B cell (primary cell): ENCODE data around the gene CFLAR. TPM values are rescaled to one million over a fixed set of nuclear protein-coding genes. Genes with fewer than 3 reads are reported as not detected.
A peak's percentile ranks its signal among the peaks of the same experiment; 100 is the strongest.

ENCODE experiments used
- ATAC-seq: fragments of 200-7000 bp; cut with Tn5 transposase; one replicate; pipeline ENCODE4 v1.10.0; 2021; ENCODE audit warnings: low read depth, mild to moderate bottlenecking, moderate number of reproducible peaks, moderate library complexity
- CTCF ChIA-PET: fragments of 350-600 bp; sonication (Branson Sonifier 250); formaldehyde crosslinking; loops from one replicate; lab custom pipeline; 2021; ENCODE audit warnings: antibody characterized with exemption, inconsistent platforms; lab: Charles Lee
- POLR2A ChIA-PET: fragments of 350-600 bp; sonication (Branson Sonifier 250); formaldehyde crosslinking; loops from one replicate; lab custom pipeline; 2021; ENCODE audit warnings: antibody characterized with exemption; lab: Charles Lee
- DNase-seq: peaks from one replicate; pipeline ENCODE4 v3.0.0; 2013
- H2AFZ ChIP-seq: 2 replicates; pipeline ENCODE4 v1.6.1; 2012; ENCODE audit warnings: mild to moderate bottlenecking, low read depth, low read length; ENCODE audit not compliant: insufficient read depth, poor library complexity, severe bottlenecking
- H3K27ac ChIP-seq, 2 donors: 1 replicate in 1 of 2; 2 replicates in 1 of 2; pipeline ENCODE4 v1.5.1; 2012 to 2013; ENCODE audit warnings: low read length in 2 of 2, mild to moderate bottlenecking in 2 of 2, moderate library complexity in 1 of 2
- H3K27me3 ChIP-seq, 4 experiments: fragments of 200-600 bp in 1 of 4; sonication (generic) in 1 of 4; replicated peaks in 1 of 4; 1 replicate in 2 of 4; 2 replicates in 2 of 4; pipeline versions ENCODE4 v1.6.1 to v1.7.0; 2013 to 2016; ENCODE audit warnings: low read length in 3 of 4, mild to moderate bottlenecking in 2 of 4, mixed read lengths in 1 of 4, moderate library complexity in 1 of 4; ENCODE audit not compliant: insufficient read depth in 4 of 4, control insufficient read depth in 3 of 4; ENCODE audit errors: control extremely low read depth in 1 of 4
- H3K36me3 ChIP-seq, 2 experiments: replicated peaks in 1 of 2; 1 replicate in 1 of 2; 2 replicates in 1 of 2; pipeline versions ENCODE4 v1.6.1 to v1.7.1; 2013; ENCODE audit warnings: low read length in 1 of 2; ENCODE audit not compliant: insufficient read depth in 2 of 2, control insufficient read depth in 1 of 2; ENCODE audit errors: control extremely low read depth in 1 of 2, extremely low read depth in 1 of 2
- H3K4me1 ChIP-seq, 2 donors: fragments of 200-600 bp in 1 of 2; sonication (generic) in 1 of 2; 1 replicate in 1 of 2; 2 replicates in 1 of 2; pipeline versions ENCODE4 v1.5.1 to v1.6.1; 2013 to 2017; ENCODE audit warnings: low read length in 2 of 2; ENCODE audit not compliant: control insufficient read depth in 2 of 2, insufficient read depth in 2 of 2
- H3K4me2 ChIP-seq: replicated peaks from 2 replicates; pipeline ENCODE3; 2012; ENCODE audit warnings: mild to moderate bottlenecking, low read depth, low read length; ENCODE audit not compliant: poor library complexity, severe bottlenecking
- H3K4me3 ChIP-seq, 5 experiments: fragments of 200-600 bp in 1 of 5; sonication (generic) in 1 of 5; 1 replicate in 3 of 5; 2 replicates in 2 of 5; pipeline versions ENCODE4 v1.5.1 to v1.7.0; 2011 to 2016; ENCODE audit warnings: low read length in 4 of 5, mild to moderate bottlenecking in 4 of 5, low read depth in 2 of 5, control low read depth in 1 of 5, moderate library complexity in 1 of 5; ENCODE audit not compliant: insufficient read depth in 1 of 5; ENCODE audit errors: control extremely low read depth in 1 of 5, extremely low read depth in 1 of 5
- H3K79me2 ChIP-seq: fragments of 200-600 bp; sonication (generic); one replicate; pipeline ENCODE4 v1.6.0; 2016; ENCODE audit warnings: low read length; ENCODE audit not compliant: control insufficient read depth, insufficient read depth
- H3K9ac ChIP-seq: fragments of 200-600 bp; sonication (generic); 2 replicates; pipeline ENCODE4 v1.6.1; 2017; ENCODE audit warnings: mild to moderate bottlenecking, low read length, moderate library complexity
- H3K9me3 ChIP-seq, 3 donors: one replicate each; pipeline versions ENCODE4 v1.6.1 to v1.7.1; 2013; ENCODE audit warnings: low read length in 2 of 3; ENCODE audit not compliant: control insufficient read depth in 2 of 3, insufficient read depth in 1 of 3; ENCODE audit errors: control extremely low read depth in 1 of 3
- H4K20me1 ChIP-seq: 2 replicates; pipeline ENCODE4 v1.6.0; 2012; ENCODE audit warnings: mild to moderate bottlenecking, low read length; ENCODE audit not compliant: insufficient read depth, control insufficient read depth, poor library complexity, severe bottlenecking
- H3K27ac Mint-ChIP-seq: one replicate; pipeline ENCODE4 v1.8.0; 2021; ENCODE audit warnings: mixed read lengths
- H3K27me3 Mint-ChIP-seq: one replicate; pipeline ENCODE4 v1.8.0; 2021; ENCODE audit warnings: mixed read lengths
- H3K4me1 Mint-ChIP-seq: one replicate; pipeline ENCODE4 v1.8.0; 2021; ENCODE audit warnings: mixed read lengths
- H3K4me3 Mint-ChIP-seq: one replicate; pipeline ENCODE4 v1.8.0; 2021; ENCODE audit warnings: mixed read lengths
- H3K9me3 Mint-ChIP-seq: one replicate; pipeline ENCODE4 v1.8.0; 2022; ENCODE audit warnings: mixed read lengths; ENCODE audit not compliant: insufficient read depth
- EZH2 ChIP-seq: IDR thresholded peaks from 2 replicates; pipeline ENCODE4 v1.6.1; 2012; ENCODE audit warnings: borderline replicate concordance, low read depth, mild to moderate bottlenecking, moderate library complexity, low read length; ENCODE audit not compliant: insufficient read depth, poor library complexity, severe bottlenecking
- WGBS: methylation state at CpG from one replicate; pipeline ENCODE4 v1.1.5; 2013; ENCODE audit warnings: missing lambda C conversion rate; ENCODE audit not compliant: insufficient coverage; 5-methylcytosine and 5-hydroxymethylcytosine counted together
- intact Hi-C: fragments of 100-400 bp; cut with micrococcal nuclease; formaldehyde crosslinking; loops from one replicate; pipeline ENCODE4 v1.10.0; 2022
- polyA plus RNA-seq: library from polyadenylated mRNA; depleted of rRNA; stranded (reverse); fragments of >200 nt; gene quantifications from 2 replicates; pipeline ENCODE4 v1.2.3, GENCODE V29; 2012
- total RNA-seq, 2 donors: library from RNA; stranded (reverse); fragments of 120-200 nt in 1 of 2; gene quantifications; 1 replicate in 1 of 2; 2 replicates in 1 of 2; pipeline versions ENCODE4 v1.2.3 to v1.2.4, GENCODE V29; 2013 to 2022
- TF ChIP-seq, protein P1 (sequence below): fragments of 200-600 bp; IDR thresholded peaks from one replicate; pipeline ENCODE4 v1.8.0; 2022; ENCODE audit warnings: antibody characterized with exemption, mild to moderate bottlenecking

Gene CFLAR
- total and polyA plus RNA-seq, 2 donors (not counting 1 experiment from before 2014, with no cell fraction given) = 58.4 to 216 TPM

- peaks cover 30 to 37% of the 10 kb centered on the region in 2 donors for H3K4me1 ChIP-seq
- POLR2A ChIA-PET = interaction anchor here (0.6 to 1.4 kb wide), 2 partner anchors 14 to 46 kb away, joined by 4 to 5 read pairs; no protein-coding TSS in a partner anchor
- no peaks in the 10 kb centered on the region for H3K27me3 Mint-ChIP-seq
- peak overlapping the region in 1 of 2 donors; percentile 10 for H3K27ac ChIP-seq
- peaks cover 56% of the 10 kb centered on the region for H3K4me1 Mint-ChIP-seq
- peak overlapping the region; percentile 82 for H3K27ac Mint-ChIP-seq
- H4K20me1 ChIP-seq = no peaks in the 10 kb centered on the region
- peak overlapping the region; percentile 58 for H2AFZ ChIP-seq
- H3K9me3 ChIP-seq = no peaks in the 10 kb centered on the region
- peak overlapping the region; percentile 77 for H3K4me2 ChIP-seq
- ATAC-seq (no peak), DNase-seq (peak; percentile 47)
- intact Hi-C loops = loop anchor here (1.0 kb wide), 1 partner anchor 8 kb away; no protein-coding TSS in a partner anchor
- CTCF ChIA-PET = interaction anchor here (1.2 to 2.0 kb wide), 5 partner anchors 8 to 51 kb away, joined by 3 to 40 read pairs (median 4); no protein-coding TSS in a partner anchor
- no peak for TF ChIP-seq EZH2
- TF ChIP-seq, protein P1, sequence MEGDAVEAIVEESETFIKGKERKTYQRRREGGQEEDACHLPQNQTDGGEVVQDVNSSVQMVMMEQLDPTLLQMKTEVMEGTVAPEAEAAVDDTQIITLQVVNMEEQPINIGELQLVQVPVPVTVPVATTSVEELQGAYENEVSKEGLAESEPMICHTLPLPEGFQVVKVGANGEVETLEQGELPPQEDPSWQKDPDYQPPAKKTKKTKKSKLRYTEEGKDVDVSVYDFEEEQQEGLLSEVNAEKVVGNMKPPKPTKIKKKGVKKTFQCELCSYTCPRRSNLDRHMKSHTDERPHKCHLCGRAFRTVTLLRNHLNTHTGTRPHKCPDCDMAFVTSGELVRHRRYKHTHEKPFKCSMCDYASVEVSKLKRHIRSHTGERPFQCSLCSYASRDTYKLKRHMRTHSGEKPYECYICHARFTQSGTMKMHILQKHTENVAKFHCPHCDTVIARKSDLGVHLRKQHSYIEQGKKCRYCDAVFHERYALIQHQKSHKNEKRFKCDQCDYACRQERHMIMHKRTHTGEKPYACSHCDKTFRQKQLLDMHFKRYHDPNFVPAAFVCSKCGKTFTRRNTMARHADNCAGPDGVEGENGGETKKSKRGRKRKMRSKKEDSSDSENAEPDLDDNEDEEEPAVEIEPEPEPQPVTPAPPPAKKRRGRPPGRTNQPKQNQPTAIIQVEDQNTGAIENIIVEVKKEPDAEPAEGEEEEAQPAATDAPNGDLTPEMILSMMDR = no peak
- H3K4me3 Mint-ChIP-seq = peak overlapping the region; percentile 96
- no CpG with 5 or more reads among the region's 4 CpGs for WGBS
- H3K36me3 ChIP-seq = peaks cover 0 to 33% of the 10 kb centered on the region in 2 experiments
- H3K27me3 ChIP-seq = no peaks in the 10 kb centered on the region
- H3K4me3 ChIP-seq = peak overlapping the region in 1 of 5 experiments; percentile 19
- peak overlapping the region; percentile 41 for H3K9ac ChIP-seq
- no peaks in the 10 kb centered on the region for H3K9me3 Mint-ChIP-seq
- peaks cover 61% of the 10 kb centered on the region for H3K79me2 ChIP-seq
Observed at GRCh38 chr2:201185863-201186262, 69.9 kb downstream of the CFLAR start.

- Histone ChIP-seq H3K36me3 (peaks cover 0 to 33% of the 10 kb centered on the region in 2 experiments), H3K4me3 (no peak overlapping the region), H3K9ac (no peak overlapping the region), H3K4me2 (no peak overlapping the region), H3K27ac (no peak overlapping the region), H3K4me1 (peaks cover 41 to 48% of the 10 kb centered on the region in 2 donors), H3K9me3 (no peaks in the 10 kb centered on the region), H2AFZ (no peak overlapping the region), H3K79me2 (peaks cover 61% of the 10 kb centered on the region), H3K27me3 (no peaks in the 10 kb centered on the region), H4K20me1 (no peaks in the 10 kb centered on the region)
- intact Hi-C loops = loop anchor here (1.0 kb wide), 1 partner anchor 7 kb away; no protein-coding TSS in a partner anchor
- Mint-ChIP-seq H3K27me3 (no peaks in the 10 kb centered on the region), H3K4me3 (no peak overlapping the region), H3K27ac (peak overlapping the region; percentile 41), H3K9me3 (no peaks in the 10 kb centered on the region), H3K4me1 (peaks cover 66% of the 10 kb centered on the region)
- WGBS = 100% methylated on average over 3 of the region's 5 CpGs
- DNase-seq = no peak
- ChIA-PET POLR2A (no interaction called here), CTCF (interaction anchor here (2.0 kb wide), 1 partner anchor 46 kb away, joined by 40 read pairs; no protein-coding TSS in a partner anchor)
- ATAC-seq = no peak
- TF ChIP-seq, protein P1 = no peak
- TF ChIP-seq EZH2 = no peak
Observed at GRCh38 chr2:201186982-201187381, 71.0 kb downstream of the CFLAR start.
